ENCODE measurements around the gene TNP1.

DNA sequence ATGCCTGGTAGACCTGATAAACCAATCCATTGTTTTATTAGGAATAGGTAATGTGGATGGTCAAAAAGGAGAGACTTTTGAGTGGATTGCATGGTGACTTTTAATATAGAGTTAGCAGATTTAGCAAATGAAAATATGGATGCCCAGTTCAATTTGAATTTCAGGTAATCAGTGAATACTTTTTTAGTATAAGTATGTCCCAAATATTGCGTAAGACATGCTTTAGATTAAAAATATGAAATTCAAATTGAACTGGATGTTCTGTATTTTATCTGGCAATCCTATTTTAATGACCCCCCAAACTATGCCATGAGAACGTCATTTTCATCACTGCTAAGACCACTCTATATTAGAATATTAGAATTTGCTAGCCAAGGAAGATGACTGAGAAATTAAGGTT lies 30.3 kb upstream of the TNP1 start:
- TF ChIP-seq, protein P1, sequence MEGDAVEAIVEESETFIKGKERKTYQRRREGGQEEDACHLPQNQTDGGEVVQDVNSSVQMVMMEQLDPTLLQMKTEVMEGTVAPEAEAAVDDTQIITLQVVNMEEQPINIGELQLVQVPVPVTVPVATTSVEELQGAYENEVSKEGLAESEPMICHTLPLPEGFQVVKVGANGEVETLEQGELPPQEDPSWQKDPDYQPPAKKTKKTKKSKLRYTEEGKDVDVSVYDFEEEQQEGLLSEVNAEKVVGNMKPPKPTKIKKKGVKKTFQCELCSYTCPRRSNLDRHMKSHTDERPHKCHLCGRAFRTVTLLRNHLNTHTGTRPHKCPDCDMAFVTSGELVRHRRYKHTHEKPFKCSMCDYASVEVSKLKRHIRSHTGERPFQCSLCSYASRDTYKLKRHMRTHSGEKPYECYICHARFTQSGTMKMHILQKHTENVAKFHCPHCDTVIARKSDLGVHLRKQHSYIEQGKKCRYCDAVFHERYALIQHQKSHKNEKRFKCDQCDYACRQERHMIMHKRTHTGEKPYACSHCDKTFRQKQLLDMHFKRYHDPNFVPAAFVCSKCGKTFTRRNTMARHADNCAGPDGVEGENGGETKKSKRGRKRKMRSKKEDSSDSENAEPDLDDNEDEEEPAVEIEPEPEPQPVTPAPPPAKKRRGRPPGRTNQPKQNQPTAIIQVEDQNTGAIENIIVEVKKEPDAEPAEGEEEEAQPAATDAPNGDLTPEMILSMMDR (IDR thresholded peaks at IDR 0.05; ENCODE audit: borderline replicate concordance, extremely low read depth, low read length, poor library complexity, severe bottlenecking) = no peak
- TF ChIP-seq EZH2 (IDR thresholded peaks at IDR 0.05; ENCODE audit: borderline replicate concordance, low read depth, low read length, severe bottlenecking) = no peak
